Colonic mucosa (tissue), 4 donors: ENCODE data around the gene POMC. TPM values are rescaled to one million over a fixed set of nuclear protein-coding genes. Genes with fewer than 3 reads are reported as not detected.

Experiments used
- DNase-seq: peaks from one replicate; pipeline ENCODE4 v3.0.0-alpha.2; 2020
- H3K27ac ChIP-seq: fragments of 200-600 bp; one replicate; pipeline ENCODE4 v1.8.0; 2021
- H3K27me3 ChIP-seq: fragments of 200-600 bp; one replicate; pipeline ENCODE4 v1.8.0; 2021
- H3K36me3 ChIP-seq: fragments of 200-600 bp; one replicate; pipeline ENCODE4 v1.8.0; 2021
- H3K4me1 ChIP-seq: fragments of 200-600 bp; one replicate; pipeline ENCODE4 v1.8.0; 2021; ENCODE audit warnings: mild to moderate bottlenecking
- H3K4me3 ChIP-seq: fragments of 200-600 bp; one replicate; pipeline ENCODE4 v1.8.0; 2021
- H3K9ac ChIP-seq, 2 donors: one replicate each; pipeline ENCODE4 v1.7.0; 2013; ENCODE audit warnings: control low read depth in 2 of 2, low read depth in 2 of 2, low read length in 2 of 2
- H3K9me3 ChIP-seq: fragments of 200-600 bp; one replicate; pipeline ENCODE4 v1.8.0; 2021
- CTCF ChIP-seq: fragments of 200-600 bp; IDR thresholded peaks from one replicate; pipeline ENCODE4 v1.8.0; 2022; ENCODE audit warnings: antibody characterized with exemption, mild to moderate bottlenecking
- intact Hi-C: fragments of 100-400 bp; cut with DNase I; formaldehyde crosslinking; loops from one replicate; pipeline ENCODE4 v1.14.1; 2022
- total RNA-seq, 2 donors: library from RNA; stranded (reverse); fragmentation: NEBNext Ultra II Directional in 1 of 2; extraction: Animal tissue kit (Norgen Biotek cat#: 25700) in 1 of 2; gene quantifications; one replicate each; pipeline ENCODE4 v1.2.1, GENCODE V29; 2021
- donor health status: healthy.
- donor health status: DM: no; HTN: no; CAD: no.
- donor health status: DM: no; HTN: no; CAD: no.

The POMC gene
- total RNA-seq, 2 donors from 2014 or later = 0.53 to 1.8 TPM

- no peak overlapping the region for H3K27ac ChIP-seq
- no peak overlapping the region for H3K9ac ChIP-seq
- no peak for DNase-seq
- TF ChIP-seq CTCF = no peak
- H3K4me1 ChIP-seq = no peaks in the 10 kb centered on the region
- no peak overlapping the region for H3K4me3 ChIP-seq
- intact Hi-C loops = loop anchor here (10.0 kb wide), 1 partner anchor 301 kb away; no protein-coding TSS in a partner anchor
- no peaks in the 10 kb centered on the region for H3K36me3 ChIP-seq
- H3K27me3 ChIP-seq = no peaks in the 10 kb centered on the region
- no peaks in the 10 kb centered on the region for H3K9me3 ChIP-seq
Measured at GRCh38 chr2:25125976-25126375, 42.4 kb downstream of the POMC start.

- no peak for DNase-seq
- Histone ChIP-seq H3K4me1 (no peaks in the 10 kb centered on the region), H3K9ac (no peak overlapping the region), H3K27me3 (no peaks in the 10 kb centered on the region), H3K9me3 (no peaks in the 10 kb centered on the region), H3K27ac (no peak overlapping the region), H3K36me3 (no peaks in the 10 kb centered on the region), H3K4me3 (no peak overlapping the region)
- intact Hi-C loops = loop anchor here (10.0 kb wide), 1 partner anchor 300 kb away; no protein-coding TSS in a partner anchor
- TF ChIP-seq CTCF = no peak
Measured at GRCh38 chr2:25125189-25125588, 43.2 kb downstream of the POMC start.

GRCh38 chr2:25123682-25124081 lies 44.7 kb downstream of the POMC start:
- intact Hi-C loops = loop anchor here (10.0 kb wide), 1 partner anchor 299 kb away; no protein-coding TSS in a partner anchor
- Histone ChIP-seq H3K9ac (no peak overlapping the region), H3K4me3 (no peak overlapping the region), H3K9me3 (no peaks in the 10 kb centered on the region), H3K27me3 (no peaks in the 10 kb centered on the region), H3K36me3 (no peaks in the 10 kb centered on the region), H3K4me1 (no peaks in the 10 kb centered on the region), H3K27ac (no peak overlapping the region)
- TF ChIP-seq CTCF = no peak
- DNase-seq = no peak

GRCh38 chr2:25122367-25122766 lies 46.0 kb downstream of the POMC start:
- Histone ChIP-seq H3K9ac (no peak overlapping the region), H3K4me3 (no peak overlapping the region), H3K9me3 (no peaks in the 10 kb centered on the region), H3K36me3 (no peaks in the 10 kb centered on the region), H3K27me3 (no peaks in the 10 kb centered on the region), H3K27ac (no peak overlapping the region), H3K4me1 (no peaks in the 10 kb centered on the region)
- intact Hi-C loops = loop anchor here (10.0 kb wide), 1 partner anchor 298 kb away; no protein-coding TSS in a partner anchor
- TF ChIP-seq CTCF = no peak
- DNase-seq = no peak

- Histone ChIP-seq H3K27ac (no peak overlapping the region), H3K27me3 (no peaks in the 10 kb centered on the region), H3K9ac (no peak overlapping the region), H3K36me3 (no peaks in the 10 kb centered on the region), H3K4me3 (no peak overlapping the region), H3K9me3 (no peaks in the 10 kb centered on the region), H3K4me1 (no peaks in the 10 kb centered on the region)
- intact Hi-C loops = no loop called here
- no peak for TF ChIP-seq CTCF
- DNase-seq = no peak
Measured at GRCh38 chr2:25119263-25119662, 49.1 kb downstream of the POMC start.
